ENCODE data around the gene C1R. TPM values are rescaled to one million over a fixed set of nuclear protein-coding genes. Genes with fewer than 3 reads are reported as not detected.

C1R gene
- total and polyA plus RNA-seq, 2 donors, result 51.5 to 149 TPM

- DNase-seq (ENCODE audit: low read depth in 6 of 9, low spot score in 9 of 9), result no peak
- peaks cover 0 to 7% of the 10 kb centered on the region in 2 donors for H3K4me1 ChIP-seq (ENCODE audit: control insufficient read depth in 2 of 2, insufficient read depth in 2 of 2, low read length in 2 of 2)
- H3K27me3 ChIP-seq (ENCODE audit: control insufficient read depth in 2 of 2, insufficient read depth in 1 of 2, low read length in 1 of 2), result no peaks in the 10 kb centered on the region
- 58% methylated on average over 11 of the region's 11 CpGs for WGBS
- H3K4me3 ChIP-seq (ENCODE audit: low read length in 2 of 2), result no peak overlapping the region
- no peak overlapping the region for H3K27ac ChIP-seq (ENCODE audit: low read depth in 1 of 2, low read length in 1 of 2)
- H3K9me3 ChIP-seq (ENCODE audit: control insufficient read depth in 2 of 2, insufficient read depth in 1 of 2, low read length in 1 of 2), result no peaks in the 10 kb centered on the region
- no peaks in the 10 kb centered on the region for H3K36me3 ChIP-seq (ENCODE audit: control insufficient read depth in 2 of 2, insufficient read depth in 2 of 2, low read length in 1 of 2)
These were observed 23.8 kb downstream of the C1R start for GRCh38 chr12:7068240-7068993.

GRCh38 chr12:7067096-7067495, 25.1 kb downstream of the C1R start:
- H3K9me3 ChIP-seq (ENCODE audit: control insufficient read depth in 2 of 2, insufficient read depth in 1 of 2, low read length in 1 of 2), result no peaks in the 10 kb centered on the region
- peak overlapping the region; percentile 14 to 22 for H3K27ac ChIP-seq (ENCODE audit: low read depth in 1 of 2, low read length in 1 of 2)
- no peak for DNase-seq (ENCODE audit: low read depth in 6 of 9, low spot score in 9 of 9)
- H3K36me3 ChIP-seq (ENCODE audit: control insufficient read depth in 2 of 2, insufficient read depth in 2 of 2, low read length in 1 of 2), result no peaks in the 10 kb centered on the region
- H3K4me1 ChIP-seq (ENCODE audit: control insufficient read depth in 2 of 2, insufficient read depth in 2 of 2, low read length in 2 of 2), result peaks cover 0 to 7% of the 10 kb centered on the region in 2 donors
- H3K4me3 ChIP-seq (ENCODE audit: low read length in 2 of 2), result no peak overlapping the region
- WGBS, result 92% methylated on average over 7 of the region's 7 CpGs
- H3K27me3 ChIP-seq (ENCODE audit: control insufficient read depth in 2 of 2, insufficient read depth in 1 of 2, low read length in 1 of 2), result no peaks in the 10 kb centered on the region

- Histone ChIP-seq H3K4me3 (ENCODE audit: low read length in 2 of 2) (no peak overlapping the region), H3K4me1 (ENCODE audit: control insufficient read depth in 2 of 2, insufficient read depth in 2 of 2, low read length in 2 of 2) (peaks cover 0 to 7% of the 10 kb centered on the region in 2 donors), H3K27ac (ENCODE audit: low read depth in 1 of 2, low read length in 1 of 2) (peak overlapping the region; percentile 36 to 66), H3K36me3 (ENCODE audit: control insufficient read depth in 2 of 2, insufficient read depth in 2 of 2, low read length in 1 of 2) (no peaks in the 10 kb centered on the region), H3K27me3 (ENCODE audit: control insufficient read depth in 2 of 2, insufficient read depth in 1 of 2, low read length in 1 of 2) (no peaks in the 10 kb centered on the region), H3K9me3 (ENCODE audit: control insufficient read depth in 2 of 2, insufficient read depth in 1 of 2, low read length in 1 of 2) (no peaks in the 10 kb centered on the region)
- no peak for DNase-seq (ENCODE audit: low read depth in 6 of 9, low spot score in 9 of 9)
- WGBS, result 95% methylated on average over 2 of the region's 2 CpGs
These were observed 25.6 kb downstream of the C1R start for GRCh38 chr12:7066596-7066995.

- 98% methylated on average over 7 of the region's 7 CpGs for WGBS
- no peak overlapping the region for H3K4me3 ChIP-seq (ENCODE audit: low read length in 2 of 2)
- DNase-seq (ENCODE audit: low read depth in 6 of 9, low spot score in 9 of 9), result no peak
- H3K4me1 ChIP-seq (ENCODE audit: control insufficient read depth in 2 of 2, insufficient read depth in 2 of 2, low read length in 2 of 2), result peaks cover 0 to 7% of the 10 kb centered on the region in 2 donors
- H3K9me3 ChIP-seq (ENCODE audit: control insufficient read depth in 2 of 2, insufficient read depth in 1 of 2, low read length in 1 of 2), result no peaks in the 10 kb centered on the region
- H3K27me3 ChIP-seq (ENCODE audit: control insufficient read depth in 2 of 2, insufficient read depth in 1 of 2, low read length in 1 of 2), result no peaks in the 10 kb centered on the region
- H3K27ac ChIP-seq (ENCODE audit: low read depth in 1 of 2, low read length in 1 of 2), result no peak overlapping the region
- no peaks in the 10 kb centered on the region for H3K36me3 ChIP-seq (ENCODE audit: control insufficient read depth in 2 of 2, insufficient read depth in 2 of 2, low read length in 1 of 2)
These were observed 27.1 kb downstream of the C1R start for GRCh38 chr12:7065073-7065623.

GRCh38 chr12:7064516-7064915, 27.7 kb downstream of the C1R start:
- Histone ChIP-seq H3K27ac (ENCODE audit: low read depth in 1 of 2, low read length in 1 of 2) (no peak overlapping the region), H3K27me3 (ENCODE audit: control insufficient read depth in 2 of 2, insufficient read depth in 1 of 2, low read length in 1 of 2) (no peaks in the 10 kb centered on the region), H3K36me3 (ENCODE audit: control insufficient read depth in 2 of 2, insufficient read depth in 2 of 2, low read length in 1 of 2) (no peaks in the 10 kb centered on the region), H3K4me1 (ENCODE audit: control insufficient read depth in 2 of 2, insufficient read depth in 2 of 2, low read length in 2 of 2) (peaks cover 0 to 9% of the 10 kb centered on the region in 2 donors), H3K4me3 (ENCODE audit: low read length in 2 of 2) (no peak overlapping the region), H3K9me3 (ENCODE audit: control insufficient read depth in 2 of 2, insufficient read depth in 1 of 2, low read length in 1 of 2) (no peaks in the 10 kb centered on the region)
- DNase-seq (ENCODE audit: low read depth in 6 of 9, low spot score in 9 of 9), result no peak
- WGBS, result 93% methylated on average over 3 of the region's 3 CpGs

- 97% methylated on average over 7 of the region's 7 CpGs for WGBS
- H3K27ac ChIP-seq (ENCODE audit: low read depth in 1 of 2, low read length in 1 of 2), result no peak overlapping the region
- peaks cover 0 to 5% of the 10 kb centered on the region in 2 donors for H3K4me1 ChIP-seq (ENCODE audit: control insufficient read depth in 2 of 2, insufficient read depth in 2 of 2, low read length in 2 of 2)
- no peaks in the 10 kb centered on the region for H3K27me3 ChIP-seq (ENCODE audit: control insufficient read depth in 2 of 2, insufficient read depth in 1 of 2, low read length in 1 of 2)
- H3K9me3 ChIP-seq (ENCODE audit: control insufficient read depth in 2 of 2, insufficient read depth in 1 of 2, low read length in 1 of 2), result no peaks in the 10 kb centered on the region
- no peak for DNase-seq (ENCODE audit: low read depth in 6 of 9, low spot score in 9 of 9)
- no peak overlapping the region for H3K4me3 ChIP-seq (ENCODE audit: low read length in 2 of 2)
- no peaks in the 10 kb centered on the region for H3K36me3 ChIP-seq (ENCODE audit: control insufficient read depth in 2 of 2, insufficient read depth in 2 of 2, low read length in 1 of 2)
These were observed 30.6 kb downstream of the C1R start for GRCh38 chr12:7061596-7061995.

GRCh38 chr12:7061138-7061537, 31.1 kb downstream of the C1R start:
- Histone ChIP-seq H3K4me3 (ENCODE audit: low read length in 2 of 2) (peak overlapping the region in 1 of 2 donors; percentile 11), H3K27ac (ENCODE audit: low read depth in 1 of 2, low read length in 1 of 2) (peak overlapping the region; percentile 28 to 33), H3K9me3 (ENCODE audit: control insufficient read depth in 2 of 2, insufficient read depth in 1 of 2, low read length in 1 of 2) (no peaks in the 10 kb centered on the region), H3K36me3 (ENCODE audit: control insufficient read depth in 2 of 2, insufficient read depth in 2 of 2, low read length in 1 of 2) (no peaks in the 10 kb centered on the region), H3K27me3 (ENCODE audit: control insufficient read depth in 2 of 2, insufficient read depth in 1 of 2, low read length in 1 of 2) (no peaks in the 10 kb centered on the region), H3K4me1 (ENCODE audit: control insufficient read depth in 2 of 2, insufficient read depth in 2 of 2, low read length in 2 of 2) (peaks cover 0 to 2% of the 10 kb centered on the region in 2 donors)
- no peak for DNase-seq (ENCODE audit: low read depth in 6 of 9, low spot score in 9 of 9)
- 91% methylated on average over 13 of the region's 13 CpGs for WGBS

GRCh38 chr12:7060353-7060954, 31.8 kb downstream of the C1R start, which contains the start of gene C1S:
Gene C1S, plus strand, starts transcription at chr12:7060718. Its CDS starts 1,195 bp downstream, at chr12:7061913.
- H3K9me3 ChIP-seq (ENCODE audit: control insufficient read depth in 2 of 2, insufficient read depth in 1 of 2, low read length in 1 of 2), result no peaks in the 10 kb centered on the region
- H3K4me3 ChIP-seq (ENCODE audit: low read length in 2 of 2), result peak within 1 kb of the TSS in 1 of 2 donors; percentile 11
- 83% methylated on average over 10 of the region's 10 CpGs for WGBS
- peak in 5 of 9 donors; percentile 1 to 32 (median 12) for DNase-seq (ENCODE audit: low read depth in 6 of 9, low spot score in 9 of 9)
- peak within 1 kb of the TSS; percentile 66 to 68 for H3K27ac ChIP-seq (ENCODE audit: low read depth in 1 of 2, low read length in 1 of 2)
- H3K4me1 ChIP-seq (ENCODE audit: control insufficient read depth in 2 of 2, insufficient read depth in 2 of 2, low read length in 2 of 2), result peaks cover 0 to 2% of the 10 kb centered on the region in 2 donors
- H3K27me3 ChIP-seq (ENCODE audit: control insufficient read depth in 2 of 2, insufficient read depth in 1 of 2, low read length in 1 of 2), result no peaks in the 10 kb centered on the region
- no peaks in the 10 kb centered on the region for H3K36me3 ChIP-seq (ENCODE audit: control insufficient read depth in 2 of 2, insufficient read depth in 2 of 2, low read length in 1 of 2)

GRCh38 chr12:7059780-7060179, 32.5 kb downstream of the C1R start:
- DNase-seq (ENCODE audit: low read depth in 6 of 9, low spot score in 9 of 9), result no peak
- H3K27me3 ChIP-seq (ENCODE audit: control insufficient read depth in 2 of 2, insufficient read depth in 1 of 2, low read length in 1 of 2), result no peaks in the 10 kb centered on the region
- H3K4me3 ChIP-seq (ENCODE audit: low read length in 2 of 2), result no peak overlapping the region
- peaks cover 0 to 2% of the 10 kb centered on the region in 2 donors for H3K4me1 ChIP-seq (ENCODE audit: control insufficient read depth in 2 of 2, insufficient read depth in 2 of 2, low read length in 2 of 2)
- H3K9me3 ChIP-seq (ENCODE audit: control insufficient read depth in 2 of 2, insufficient read depth in 1 of 2, low read length in 1 of 2), result no peaks in the 10 kb centered on the region
- peak overlapping the region in 1 of 2 donors; percentile 68 for H3K27ac ChIP-seq (ENCODE audit: low read depth in 1 of 2, low read length in 1 of 2)
- 97% methylated on average over 4 of the region's 4 CpGs for WGBS
- no peaks in the 10 kb centered on the region for H3K36me3 ChIP-seq (ENCODE audit: control insufficient read depth in 2 of 2, insufficient read depth in 2 of 2, low read length in 1 of 2)
